H9 (cell line): ENCODE results near the gene PNPLA6. TPM values are rescaled to one million over a fixed set of nuclear protein-coding genes. Genes with fewer than 3 reads are reported as not detected.

ENCODE experiments used
- DNase-seq: peaks from one replicate; pipeline ENCODE4 v3.0.0-alpha.2; 2017
- H2AFZ ChIP-seq: one replicate; pipeline ENCODE4 v1.6.1; 2013; ENCODE audit warnings: mild to moderate bottlenecking, low read length, control low read depth, moderate library complexity
- H2AK5ac ChIP-seq: 2 replicates; pipeline ENCODE4 v1.6.1; 2013; ENCODE audit warnings: low read length, control low read depth, mixed read lengths; ENCODE audit not compliant: insufficient read length
- H2BK120ac ChIP-seq: one replicate; pipeline ENCODE4 v1.6.1; 2013; ENCODE audit warnings: low read depth, mild to moderate bottlenecking, low read length, control low read depth, inconsistent platforms; ENCODE audit not compliant: poor library complexity, severe bottlenecking
- H2BK12ac ChIP-seq: 2 replicates; pipeline ENCODE4 v1.6.1; 2013; ENCODE audit warnings: low read length, control low read depth, mixed read lengths, low read depth; ENCODE audit not compliant: insufficient read length
- H2BK15ac ChIP-seq: 2 replicates; pipeline ENCODE4 v1.6.1; 2013; ENCODE audit warnings: low read depth, low read length, control low read depth
- H2BK20ac ChIP-seq: one replicate; pipeline ENCODE4 v1.6.1; 2013; ENCODE audit warnings: low read depth, mild to moderate bottlenecking, low read length, control low read depth, inconsistent platforms; ENCODE audit not compliant: poor library complexity, severe bottlenecking
- H2BK5ac ChIP-seq: 2 replicates; pipeline ENCODE4 v1.6.1; 2013; ENCODE audit warnings: low read length, control low read depth, mixed read lengths; ENCODE audit not compliant: insufficient read length
- H3K14ac ChIP-seq: 2 replicates; pipeline ENCODE4 v1.6.1; 2013; ENCODE audit warnings: low read length, control low read depth; ENCODE audit not compliant: insufficient read depth
- H3K18ac ChIP-seq: 2 replicates; pipeline ENCODE4 v1.6.1; 2013; ENCODE audit warnings: low read depth, mild to moderate bottlenecking, mixed read lengths, low read length, control low read depth; ENCODE audit not compliant: insufficient read length
- H3K23ac ChIP-seq: 2 replicates; pipeline ENCODE4 v1.6.1; 2013; ENCODE audit warnings: low read length, control low read depth, mixed read lengths, low read depth; ENCODE audit not compliant: insufficient read length
- H3K23me2 ChIP-seq: 2 replicates; pipeline ENCODE4 v1.6.1; 2013; ENCODE audit warnings: low read depth, mild to moderate bottlenecking, mixed read lengths, low read length, control low read depth; ENCODE audit not compliant: insufficient read length, poor library complexity, severe bottlenecking
- H3K27ac ChIP-seq: 2 replicates; pipeline ENCODE4 v1.5.1; 2013; ENCODE audit warnings: low read length, control low read depth, mixed read lengths, low read depth; ENCODE audit not compliant: insufficient read length
- H3K27me3 ChIP-seq: 2 replicates; pipeline ENCODE4 v1.6.1; 2013; ENCODE audit warnings: low read length, control low read depth, inconsistent platforms; ENCODE audit not compliant: insufficient read depth
- H3K4ac ChIP-seq: 2 replicates; pipeline ENCODE4 v1.6.1; 2013; ENCODE audit warnings: low read depth, mild to moderate bottlenecking, control low read depth, inconsistent platforms, low read length, moderate library complexity
- H3K4me1 ChIP-seq: 2 replicates; pipeline ENCODE4 v1.6.1; 2013; ENCODE audit warnings: low read length, control low read depth, inconsistent platforms; ENCODE audit not compliant: insufficient read depth
- H3K4me2 ChIP-seq: 2 replicates; pipeline ENCODE4 v1.6.1; 2013; ENCODE audit warnings: low read length, control low read depth, mixed read lengths; ENCODE audit not compliant: insufficient read length, insufficient read depth
- H3K56ac ChIP-seq: 2 replicates; pipeline ENCODE4 v1.6.1; 2013; ENCODE audit warnings: low read depth, mild to moderate bottlenecking, mixed read lengths, low read length, control low read depth; ENCODE audit not compliant: insufficient read length
- H3K79me1 ChIP-seq: 2 replicates; pipeline ENCODE4 v1.6.1; 2013; ENCODE audit warnings: low read depth, mild to moderate bottlenecking, moderate library complexity, low read length, control low read depth, inconsistent platforms; ENCODE audit not compliant: insufficient read depth, poor library complexity, severe bottlenecking
- H3K79me2 ChIP-seq: 2 replicates; pipeline ENCODE4 v1.6.1; 2013; ENCODE audit warnings: low read length, control low read depth, inconsistent platforms; ENCODE audit not compliant: insufficient read depth
- H3K9ac ChIP-seq: 2 replicates; pipeline ENCODE4 v1.6.1; 2013; ENCODE audit warnings: low read length, control low read depth, mixed read lengths; ENCODE audit not compliant: insufficient read length; ENCODE audit errors: extremely low read depth
- H3K9me3 ChIP-seq: one replicate; pipeline ENCODE4 v1.6.1; 2013; ENCODE audit warnings: low read depth, low read length, inconsistent platforms; ENCODE audit not compliant: control insufficient read depth
- H3T11ph ChIP-seq: one replicate; pipeline ENCODE4 v1.6.1; 2013; ENCODE audit warnings: mild to moderate bottlenecking, low read length, control low read depth, inconsistent platforms
- H4K20me1 ChIP-seq: one replicate; pipeline ENCODE4 v1.6.1; 2013; ENCODE audit not compliant: control insufficient read depth, insufficient read length, insufficient read depth
- H4K5ac ChIP-seq: 2 replicates; pipeline ENCODE4 v1.6.1; 2013; ENCODE audit warnings: low read depth, mild to moderate bottlenecking, mixed read lengths, low read length, control low read depth; ENCODE audit not compliant: insufficient read length
- H4K8ac ChIP-seq: replicated peaks from 2 replicates; pipeline ENCODE4 v1.6.1; 2013; ENCODE audit warnings: low read length, control low read depth, mixed read lengths, low read depth; ENCODE audit not compliant: insufficient read length
- H4K91ac ChIP-seq: 2 replicates; pipeline ENCODE4 v1.6.1; 2013; ENCODE audit warnings: low read depth, mild to moderate bottlenecking, moderate library complexity, mixed read lengths, low read length, control low read depth; ENCODE audit not compliant: insufficient read length
- H3K27ac Mint-ChIP-seq, 3 experiments: 2 replicates in 2 of 3; 3 replicates in 1 of 3; pipeline ENCODE4 v1.8.0; 2020 to 2021; ENCODE audit warnings: mixed read lengths in 3 of 3, mild to moderate bottlenecking in 1 of 3, moderate library complexity in 1 of 3
- H3K27me3 Mint-ChIP-seq: 2 replicates; pipeline ENCODE4 v1.8.0; 2021; ENCODE audit warnings: low read depth, mild to moderate bottlenecking, moderate library complexity, mixed read lengths
- H3K36me3 Mint-ChIP-seq, 3 experiments: 2 replicates in 2 of 3; 3 replicates in 1 of 3; pipeline ENCODE4 v1.8.0; 2020 to 2021; ENCODE audit warnings: low read depth in 3 of 3, mixed read lengths in 3 of 3; ENCODE audit not compliant: insufficient read depth in 1 of 3
- H3K4me1 Mint-ChIP-seq, 2 experiments: 2 replicates each; pipeline ENCODE4 v1.8.0; 2020; ENCODE audit warnings: mixed read lengths in 2 of 2
- H3K4me3 Mint-ChIP-seq, 2 experiments: 2 replicates in 1 of 2; 3 replicates in 1 of 2; pipeline ENCODE4 v1.8.0; 2020 to 2021; ENCODE audit warnings: mild to moderate bottlenecking in 2 of 2, mixed read lengths in 2 of 2, moderate library complexity in 1 of 2
- H3K9me3 Mint-ChIP-seq, 2 experiments: 2 replicates in 1 of 2; 3 replicates in 1 of 2; pipeline ENCODE4 v1.8.0; 2020; ENCODE audit warnings: mild to moderate bottlenecking in 2 of 2, mixed read lengths in 2 of 2, moderate library complexity in 1 of 2
- WGBS: extraction: QIAGEN DNeasy Blood & Tissue Kit; methylation state at CpG from one replicate; pipeline ENCODE4 v1.1.7; 2013; ENCODE audit warnings: missing lambda C conversion rate, low lambda C conversion rate, mixed read lengths; ENCODE audit not compliant: insufficient read length; ENCODE audit errors: extremely low coverage; 5-methylcytosine and 5-hydroxymethylcytosine counted together
- total RNA-seq: library from RNA; stranded (reverse); gene quantifications from 2 replicates; pipeline ENCODE4 v1.2.1, GENCODE V29; 2021
- TF ChIP-seq, protein P1 (sequence below): fragments of 200-600 bp; sonication (generic); conservative IDR thresholded peaks from 3 replicates; pipeline ENCODE4 v1.8.0; 2021; ENCODE audit warnings: antibody characterized with exemption, mild to moderate bottlenecking

Gene PNPLA6
- total RNA-seq, 1 experiment from 2014 or later: 130 TPM

DNA sequence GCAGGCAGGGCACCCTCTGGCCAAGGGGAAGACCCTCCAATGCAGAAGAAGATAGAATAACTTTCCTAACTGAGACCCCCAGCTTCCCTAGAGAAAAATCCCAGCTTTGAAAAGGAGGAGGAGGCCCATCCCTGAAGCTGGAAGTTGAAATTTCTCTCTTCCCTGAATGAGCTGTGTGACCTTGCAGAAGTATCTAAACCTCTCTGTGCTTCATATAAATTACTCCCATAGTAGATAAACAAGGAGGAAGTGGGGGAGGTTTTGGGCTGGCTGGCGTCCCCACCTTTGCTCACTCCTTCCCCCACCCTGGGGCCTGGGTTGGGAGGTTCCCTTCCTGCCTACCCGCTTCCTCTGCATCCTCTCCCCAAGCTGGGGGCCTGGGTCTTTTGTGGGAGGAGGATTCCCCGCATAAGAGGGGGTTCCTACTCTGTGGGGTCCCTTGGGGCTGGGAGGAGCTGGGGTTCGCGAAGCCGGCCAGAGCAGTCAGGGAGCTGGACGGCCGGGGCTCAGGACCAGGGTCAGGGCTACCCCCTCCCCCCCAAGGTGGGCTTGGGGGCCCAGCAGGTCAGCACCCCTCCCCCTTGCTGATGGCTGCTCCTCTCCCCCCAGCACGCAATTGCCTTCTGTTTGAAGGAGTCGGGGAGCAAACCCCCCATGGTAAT, 71.8 kb downstream of the PNPLA6 start:
- Histone ChIP-seq H3K23ac (no peak overlapping the region), H3K4ac (no peak overlapping the region), H3K9me3 (no peaks in the 10 kb centered on the region), H3K56ac (no peak overlapping the region), H3K27ac (no peak overlapping the region), H4K5ac (no peak overlapping the region), H3K27me3 (no peaks in the 10 kb centered on the region), H3K4me1 (no peaks in the 10 kb centered on the region; the same call in 1 of the 2 replicates), H3K79me2 (no peaks in the 10 kb centered on the region), H2AFZ (no peak overlapping the region), H3T11ph (no peak overlapping the region), H3K4me2 (no peak overlapping the region), H4K8ac (no peak overlapping the region), H2BK20ac (no peak overlapping the region), H2BK12ac (no peak overlapping the region), H2AK5ac (no peak overlapping the region), H2BK5ac (no peak overlapping the region), H3K14ac (no peak overlapping the region), H3K23me2 (no peaks in the 10 kb centered on the region), H3K79me1 (peaks cover 5% of the 10 kb centered on the region), H2BK120ac (no peak overlapping the region), H2BK15ac (no peak overlapping the region), H4K20me1 (no peaks in the 10 kb centered on the region), H3K18ac (no peak overlapping the region), H4K91ac (no peak overlapping the region), H3K9ac (no peak overlapping the region)
- Mint-ChIP-seq H3K4me3 (no peak overlapping the region), H3K27me3 (no peaks in the 10 kb centered on the region), H3K36me3 (peaks cover 12 to 37% (median 34%) of the 10 kb centered on the region in 3 experiments), H3K9me3 (peaks cover 0 to 2% of the 10 kb centered on the region in 2 experiments; a peak in 1 of 5 replicates), H3K27ac (no peak overlapping the region), H3K4me1 (peaks cover 1 to 18% of the 10 kb centered on the region in 2 experiments)
- no peak for DNase-seq
- WGBS: no CpG with 5 or more reads among the region's 10 CpGs
- TF ChIP-seq, protein P1, sequence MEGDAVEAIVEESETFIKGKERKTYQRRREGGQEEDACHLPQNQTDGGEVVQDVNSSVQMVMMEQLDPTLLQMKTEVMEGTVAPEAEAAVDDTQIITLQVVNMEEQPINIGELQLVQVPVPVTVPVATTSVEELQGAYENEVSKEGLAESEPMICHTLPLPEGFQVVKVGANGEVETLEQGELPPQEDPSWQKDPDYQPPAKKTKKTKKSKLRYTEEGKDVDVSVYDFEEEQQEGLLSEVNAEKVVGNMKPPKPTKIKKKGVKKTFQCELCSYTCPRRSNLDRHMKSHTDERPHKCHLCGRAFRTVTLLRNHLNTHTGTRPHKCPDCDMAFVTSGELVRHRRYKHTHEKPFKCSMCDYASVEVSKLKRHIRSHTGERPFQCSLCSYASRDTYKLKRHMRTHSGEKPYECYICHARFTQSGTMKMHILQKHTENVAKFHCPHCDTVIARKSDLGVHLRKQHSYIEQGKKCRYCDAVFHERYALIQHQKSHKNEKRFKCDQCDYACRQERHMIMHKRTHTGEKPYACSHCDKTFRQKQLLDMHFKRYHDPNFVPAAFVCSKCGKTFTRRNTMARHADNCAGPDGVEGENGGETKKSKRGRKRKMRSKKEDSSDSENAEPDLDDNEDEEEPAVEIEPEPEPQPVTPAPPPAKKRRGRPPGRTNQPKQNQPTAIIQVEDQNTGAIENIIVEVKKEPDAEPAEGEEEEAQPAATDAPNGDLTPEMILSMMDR: no peak
